Measurements from ENCODE around the gene ACYP1. TPM values are rescaled to one million over a fixed set of nuclear protein-coding genes. Genes with fewer than 3 reads are reported as not detected.

The ACYP1 gene
- total and polyA plus RNA-seq, 2 of the 13 experiments (the other 11 are each of a cell fraction or from before 2014, with no cell fraction given) = 9.7 to 22.4 TPM

- TF ChIP-seq CENPX (CRISPR knock-in tag; IDR thresholded peaks at IDR 0.05) (no peak), ZBTB14 (CRISPR knock-in tag; IDR thresholded peaks at IDR 0.05) (no peak), SAP130 (CRISPR knock-in tag; IDR thresholded peaks at IDR 0.05; ENCODE audit: low read depth) (no peak), FUBP1 (CRISPR knock-in tag; IDR thresholded peaks at IDR 0.05; ENCODE audit: borderline replicate concordance) (no peak), HNF1A (IDR thresholded peaks at IDR 0.05; ENCODE audit: low read depth) (no peak), HNF1A (CRISPR knock-in tag; IDR thresholded peaks at IDR 0.05; ENCODE audit: borderline replicate concordance) (no peak), THAP7 (CRISPR knock-in tag; IDR thresholded peaks at IDR 0.05) (no peak), MIXL1 (CRISPR knock-in tag; IDR thresholded peaks at IDR 0.05) (no peak), ZNF546 (CRISPR knock-in tag; conservative IDR thresholded peaks at IDR 0.05) (no peak), ZNF687 (CRISPR knock-in tag; IDR thresholded peaks at IDR 0.05) (no peak), NR2C2 (CRISPR knock-in tag; IDR thresholded peaks at IDR 0.05; ENCODE audit: borderline replicate concordance) (no peak; the same call in 1 of the 2 replicates), HOMEZ (CRISPR knock-in tag; IDR thresholded peaks at IDR 0.05; ENCODE audit: low read depth) (no peak), HNRNPK (IDR thresholded peaks at IDR 0.05; ENCODE audit: low read depth, low read length, poor library complexity, severe bottlenecking) (no peak)
Measured at GRCh38 chr14:75003250-75004027, 60.4 kb downstream of the ACYP1 start (continued).

All from HepG2 (cell line).